HG03095 (cell line): ENCODE measurements around the gene NLRX1.
"Not testable (repeated sequence)": the region's sequence is repeated elsewhere in the genome, so short reads cannot be mapped to it uniquely, and the experiment has no call there.

ENCODE experiments used
- ATAC-seq: cut with Tn5 transposase; IDR thresholded peaks from one replicate; pipeline ENCODE4 v1.9.1; 2021; ENCODE audit warnings: moderate library complexity; ENCODE audit not compliant: unreplicated experiment

Gene NLRX1

DNA sequence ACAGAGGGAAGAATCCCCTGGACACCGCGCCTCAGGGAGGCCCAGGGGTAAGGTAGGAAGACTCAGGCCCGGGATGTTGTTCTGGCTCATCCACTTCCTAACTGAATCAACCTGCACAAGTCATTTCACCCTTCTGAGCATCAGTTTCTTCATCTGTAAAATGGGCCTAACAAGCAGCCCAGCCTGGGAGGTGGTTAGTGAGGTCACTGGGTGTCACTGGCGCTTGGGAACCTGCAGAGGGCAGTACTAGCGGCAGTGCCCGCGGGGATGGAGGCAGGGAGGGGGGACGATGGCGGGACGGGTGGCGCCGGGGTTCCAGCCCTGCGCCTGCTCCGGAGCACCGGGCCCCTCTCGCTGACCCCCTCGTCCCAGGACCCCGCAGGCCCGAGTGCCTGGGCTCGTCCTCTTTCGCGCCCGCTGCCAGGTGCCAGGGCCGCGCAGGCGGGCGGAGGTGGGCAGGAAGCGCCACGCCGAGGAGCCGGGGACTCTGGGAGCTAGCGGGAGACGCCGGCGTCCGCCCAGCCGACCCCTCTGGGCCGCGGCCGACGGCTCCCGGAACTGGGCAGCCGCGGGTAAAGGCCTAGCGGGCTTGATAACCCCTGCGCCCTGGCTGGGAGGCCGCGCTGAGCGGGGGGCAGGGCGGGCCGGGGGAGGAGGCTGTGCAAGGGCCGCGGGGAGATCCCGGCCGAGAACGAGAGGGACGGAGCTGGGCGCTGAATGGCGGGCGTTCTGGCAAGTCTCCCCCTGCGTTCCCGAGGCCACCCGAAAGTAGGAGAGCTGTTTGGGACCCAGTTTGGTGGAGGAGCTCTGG is at the start of gene NLRX1:
Gene NLRX1, plus strand, starts transcription at position 255 of the 811 bp plus-strand sequence. CDS start 2,679 bp downstream, outside the sequence.
- ATAC-seq, result peak; percentile 91

DNA sequence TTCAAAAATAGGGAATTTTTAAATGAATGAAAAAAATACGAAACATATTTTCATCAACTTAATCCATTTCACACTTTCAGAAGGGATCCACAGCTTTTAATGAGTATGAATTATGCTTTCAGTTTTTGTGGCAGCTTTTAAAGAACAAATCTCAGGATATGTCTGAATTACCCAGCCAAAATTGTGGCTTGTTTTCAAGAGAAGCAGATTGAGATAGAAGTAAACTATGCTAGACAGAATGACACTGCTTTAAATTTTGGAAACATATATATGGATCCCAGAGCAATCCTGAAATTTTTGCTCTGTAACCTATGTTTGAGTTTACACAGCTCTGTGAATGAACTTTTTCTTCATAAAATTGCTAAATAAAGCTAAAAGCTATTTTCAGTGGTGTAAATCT is 49.6 kb upstream of the NLRX1 start:
- ATAC-seq, result no peak

DNA sequence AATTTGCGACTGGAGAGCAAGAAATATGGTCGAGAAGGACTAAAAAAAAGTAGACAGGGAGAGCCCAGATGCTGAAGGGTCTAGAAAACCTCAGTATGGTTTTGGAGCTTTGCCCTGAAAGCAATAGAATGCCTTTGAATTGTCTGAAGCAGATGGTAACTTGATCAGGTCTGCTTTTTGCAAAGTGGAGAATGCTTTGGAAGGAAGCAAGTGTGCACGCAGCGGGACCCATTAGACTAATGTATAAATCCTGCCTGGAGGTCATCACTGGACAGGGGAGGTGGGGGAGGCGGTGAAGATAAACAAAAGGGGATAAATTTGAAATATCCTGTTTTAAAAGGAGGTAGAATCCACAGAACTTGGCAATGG is 47.9 kb upstream of the NLRX1 start:
- ATAC-seq, result no peak

DNA sequence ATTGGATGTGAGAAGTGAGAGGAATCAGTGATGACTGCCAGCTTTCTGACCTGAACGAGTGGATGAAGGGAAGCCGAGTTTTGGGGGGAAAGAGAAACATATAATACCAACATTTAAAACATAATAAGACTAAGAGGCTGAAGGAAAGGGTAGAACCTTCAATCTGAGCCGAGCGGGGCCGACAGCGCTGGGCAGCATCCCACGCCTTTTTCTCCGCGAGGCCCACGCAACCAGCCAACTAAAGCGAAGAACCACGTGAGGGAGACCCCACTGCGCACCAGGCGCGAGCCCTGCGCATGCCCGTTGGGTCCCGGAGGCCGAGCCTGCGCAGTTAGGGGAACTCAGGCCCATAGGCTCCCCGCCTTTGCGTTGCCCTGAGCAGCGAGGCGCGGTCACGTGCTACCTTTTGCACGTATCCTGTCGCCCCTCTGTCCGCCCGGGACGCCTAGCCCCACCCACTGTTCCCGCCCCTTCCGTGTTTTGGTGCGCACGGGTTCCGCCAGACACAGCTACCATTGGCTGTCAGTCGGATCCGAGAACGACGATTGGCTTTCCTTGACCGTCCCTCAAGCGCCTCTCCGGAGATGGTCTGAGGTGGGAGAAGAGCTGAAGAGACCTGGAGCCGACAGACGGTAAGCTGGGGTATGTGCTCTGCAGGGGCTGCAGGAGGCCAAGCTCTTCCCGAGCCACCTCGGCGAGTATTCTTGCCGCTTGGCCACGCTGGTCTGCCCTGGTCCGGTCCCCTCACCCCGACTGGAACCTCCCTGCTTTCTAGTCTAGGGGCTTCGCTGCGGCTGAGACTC is 47.3 kb upstream of the NLRX1 start, which contains the start of gene HINFP:
Gene HINFP, plus strand, starts transcription at position 573 of the 803 bp plus-strand sequence. CDS start 5,365 bp downstream, outside the sequence.
- ATAC-seq, result peak; percentile 94

DNA sequence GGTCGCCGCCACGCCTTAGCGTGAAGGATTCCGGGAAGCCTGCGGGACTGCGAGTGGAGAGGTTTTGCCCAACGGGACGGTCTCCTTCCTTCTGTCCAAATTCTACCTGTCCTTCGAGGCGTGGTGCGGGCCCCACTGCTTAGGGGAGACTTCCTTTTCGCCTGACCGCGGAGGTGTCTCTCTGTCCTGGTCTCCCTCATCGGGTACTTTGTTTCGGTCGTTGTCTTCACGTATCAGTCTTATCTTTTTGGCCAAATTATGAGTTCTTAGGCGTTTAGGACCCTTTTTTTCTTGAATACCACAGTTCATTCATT is 46.8 kb upstream of the NLRX1 start:
- peak; percentile 19 for ATAC-seq

GRCh38 chr11:119125821-119126220 is 42.7 kb upstream of the NLRX1 start:
- no peak for ATAC-seq

DNA sequence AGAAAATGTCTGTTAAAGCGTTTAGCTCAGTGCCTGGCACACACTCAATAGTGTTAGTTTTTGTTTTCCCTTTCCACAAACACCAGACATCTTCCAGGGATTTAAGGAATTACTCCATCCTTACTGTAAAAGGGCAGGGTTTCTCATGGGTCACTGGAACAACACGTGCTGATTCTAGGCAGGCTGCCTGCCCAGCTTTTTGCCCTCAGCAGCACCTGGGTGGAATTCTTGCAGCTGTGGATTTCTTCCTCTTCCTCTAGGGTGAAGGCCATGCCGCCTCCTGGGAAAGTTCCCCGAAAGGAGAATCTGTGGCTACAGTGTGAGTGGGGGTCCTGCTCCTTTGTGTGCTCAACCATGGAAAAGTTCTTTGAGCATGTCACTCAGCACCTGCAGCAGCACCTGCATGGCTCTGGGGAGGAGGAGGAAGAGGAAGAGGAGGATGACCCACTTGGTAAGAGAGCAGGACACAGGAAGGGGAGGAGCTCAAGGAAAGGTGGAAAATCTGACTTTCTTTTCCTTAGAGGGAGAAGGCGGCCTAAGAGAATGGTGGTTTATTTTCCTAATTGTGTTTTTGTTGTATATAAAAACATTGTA is 41.8 kb upstream of the NLRX1 start:
- ATAC-seq, result no peak

DNA sequence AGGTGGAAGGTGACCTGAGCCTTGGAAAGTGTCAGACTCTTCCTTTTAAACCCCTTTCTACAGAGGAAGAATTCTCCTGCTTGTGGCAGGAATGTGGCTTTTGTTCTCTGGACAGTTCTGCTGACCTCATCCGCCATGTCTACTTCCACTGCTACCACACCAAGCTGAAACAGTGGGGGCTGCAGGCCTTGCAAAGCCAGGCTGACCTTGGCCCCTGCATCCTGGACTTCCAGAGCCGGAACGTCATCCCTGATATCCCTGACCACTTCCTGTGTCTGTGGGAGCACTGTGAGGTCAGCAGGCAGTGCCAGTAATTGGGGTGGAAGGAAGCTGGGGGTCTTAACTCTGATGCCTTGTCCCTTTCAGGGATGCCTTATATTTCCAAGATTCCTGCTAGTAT is 37.9 kb upstream of the NLRX1 start:
- ATAC-seq, result no peak

- ATAC-seq, result no peak
These were observed 34.0 kb upstream of the NLRX1 start for GRCh38 chr11:119134389-119134978.

- not testable (repeated sequence) for ATAC-seq
These were observed 29.2 kb upstream of the NLRX1 start for GRCh38 chr11:119139276-119139675.

GRCh38 chr11:119144825-119145486 is 23.6 kb upstream of the NLRX1 start:
- no peak for ATAC-seq

DNA sequence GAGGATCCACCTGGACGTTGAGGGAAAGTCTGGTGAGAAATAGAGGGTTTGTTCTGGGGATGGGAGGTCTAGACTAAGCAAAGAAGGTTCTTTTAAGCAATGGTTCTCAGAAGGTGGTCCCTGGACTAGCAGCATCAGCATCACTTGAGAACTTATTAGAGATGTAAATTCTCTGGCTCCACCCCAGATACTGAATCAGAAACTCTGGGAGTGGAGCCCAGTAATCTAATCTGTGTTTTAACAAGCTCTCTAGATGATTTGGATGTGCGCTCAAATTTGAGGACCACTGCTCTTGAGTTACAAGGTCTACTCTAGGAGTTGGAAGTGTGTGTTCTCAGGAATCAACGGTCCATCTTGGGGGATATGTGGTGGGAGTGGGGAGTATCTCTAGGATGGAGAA is 23.0 kb upstream of the NLRX1 start:
- no peak for ATAC-seq

DNA sequence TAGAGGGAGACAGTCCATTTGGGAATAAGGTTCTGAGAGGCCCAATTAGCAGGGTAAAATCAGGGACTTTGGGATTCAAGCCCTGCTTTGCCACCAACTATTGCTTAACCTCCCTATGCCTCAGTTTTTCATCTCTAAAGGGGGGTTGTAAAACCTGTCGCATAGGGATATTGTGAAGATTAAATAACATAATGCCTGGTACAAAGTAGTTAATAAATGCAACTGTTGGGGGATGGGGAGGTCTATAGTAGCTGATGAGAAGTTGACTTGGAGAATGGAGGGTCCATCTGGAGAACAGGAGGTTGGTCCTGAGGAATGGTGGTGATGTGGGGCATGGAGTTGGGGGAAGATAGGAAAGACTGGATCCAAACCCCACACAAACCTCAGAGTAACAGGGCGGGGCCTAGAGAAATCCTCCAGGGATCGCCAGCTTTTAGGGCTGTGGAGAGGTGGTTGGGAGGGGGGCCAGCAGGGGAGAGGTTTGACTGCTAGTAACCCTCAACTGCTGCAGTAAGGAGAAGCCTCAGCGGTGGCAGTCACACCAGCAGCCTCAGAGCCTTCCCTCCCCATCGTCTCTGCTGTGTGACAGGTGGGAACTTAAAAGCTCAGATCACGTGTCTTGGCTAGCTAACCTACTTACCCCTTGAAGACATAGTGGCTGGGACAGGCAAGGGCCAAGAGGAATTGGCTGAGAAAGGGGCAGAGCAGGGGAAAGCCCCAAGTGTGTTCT is 20.8 kb upstream of the NLRX1 start:
- ATAC-seq, result no peak

DNA sequence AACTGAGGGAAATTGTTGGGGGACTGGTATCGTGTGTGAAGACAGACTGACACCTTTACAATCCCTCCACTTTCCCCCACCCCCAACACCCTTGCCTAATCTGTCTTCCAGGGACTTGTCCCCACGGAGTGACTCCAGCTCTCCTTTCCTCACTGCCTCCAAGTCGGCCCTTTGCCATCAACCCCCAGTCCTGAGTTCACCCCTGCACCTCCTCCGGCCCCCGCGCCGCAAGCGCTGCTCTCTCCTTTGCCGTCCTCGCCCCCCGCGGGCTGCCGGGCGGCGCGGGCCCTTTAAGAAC is 19.9 kb upstream of the NLRX1 start:
- ATAC-seq, result no peak

- no peak for ATAC-seq
These were observed 19.3 kb upstream of the NLRX1 start, which contains the start of gene ABCG4 for GRCh38 chr11:119149018-119149785. Gene ABCG4, plus strand, starts transcription at chr11:119149052. Its CDS starts 914 bp downstream, at chr11:119149966.

- ATAC-seq, result no peak
These were observed 18.7 kb upstream of the NLRX1 start for GRCh38 chr11:119149786-119150275.

- ATAC-seq, result no peak
These were observed 16.5 kb upstream of the NLRX1 start for GRCh38 chr11:119152043-119152442.

DNA sequence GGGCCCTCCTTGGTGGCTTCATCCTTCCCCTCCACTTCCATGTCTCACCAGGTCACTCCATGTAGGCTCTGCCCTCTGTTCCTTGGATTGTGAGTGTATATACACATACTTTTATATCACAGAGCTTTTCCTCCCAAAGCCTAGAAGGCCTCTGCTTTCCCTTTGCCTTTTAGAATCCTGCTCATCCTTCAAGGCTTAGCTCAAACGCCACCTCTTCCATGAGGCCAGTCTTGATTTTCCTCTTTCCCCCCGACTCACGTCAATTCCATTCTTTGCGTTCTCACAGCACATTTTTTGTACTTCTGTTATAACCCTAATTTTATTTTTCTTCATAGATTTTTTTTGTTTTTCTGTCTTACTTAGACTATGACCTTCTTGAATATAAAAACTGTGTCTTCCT is 15.9 kb upstream of the NLRX1 start:
- ATAC-seq, result no peak

DNA sequence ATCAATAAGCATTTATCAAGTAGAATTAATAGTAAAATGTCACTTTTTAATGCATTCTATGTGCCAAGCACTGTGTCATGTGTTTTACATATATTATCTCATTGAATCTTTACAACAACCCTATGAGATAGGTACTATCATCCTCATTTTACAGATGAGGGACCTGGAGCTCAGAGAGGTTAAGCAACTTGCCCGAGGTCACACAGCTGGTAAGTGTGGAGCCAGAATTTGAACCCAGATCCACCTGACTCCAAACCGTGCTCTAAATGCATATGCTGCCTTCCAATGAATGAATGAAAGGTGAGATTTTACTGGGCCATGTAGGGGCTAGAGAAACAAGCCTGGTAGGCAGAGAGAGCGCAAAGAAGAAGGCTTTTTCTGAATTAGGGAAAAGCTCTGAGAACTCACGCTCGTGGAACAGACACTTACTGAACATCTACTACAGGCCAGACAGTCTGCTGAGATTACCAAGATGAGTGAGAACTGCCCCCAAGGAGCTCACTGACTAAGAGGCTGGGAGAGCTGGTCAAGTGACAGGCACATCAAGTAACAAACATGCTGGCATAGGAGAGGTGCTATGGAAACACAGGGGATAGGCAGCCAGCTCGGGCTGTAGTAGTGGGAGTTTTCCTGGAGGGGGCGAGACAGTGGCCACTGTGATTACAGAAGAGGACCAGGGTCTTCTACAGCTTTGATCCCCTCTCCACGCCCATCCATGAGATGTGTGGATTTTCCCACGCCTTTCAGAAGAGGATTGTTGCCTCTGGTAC is 15.3 kb upstream of the NLRX1 start:
- no peak for ATAC-seq
